Hepatocyte (in vitro differentiated cells): Measurements from ENCODE around the gene AOPEP. TPM values are rescaled to one million over a fixed set of nuclear protein-coding genes. Genes with fewer than 3 reads are reported as not detected.
A peak's percentile ranks its signal among the peaks of the same experiment; 100 is the strongest.

ENCODE experiments used
- DNase-seq: peaks from one replicate; pipeline ENCODE4 v3.0.0-alpha.2; 2016; ENCODE audit warnings: low spot score
- H2AFZ ChIP-seq: fragments of 200-600 bp; sonication (generic); 2 replicates; pipeline ENCODE4 v1.6.0; 2016; ENCODE audit warnings: antibody characterized with exemption, mild to moderate bottlenecking
- H3K27ac ChIP-seq: fragments of 200-600 bp; sonication (generic); 2 replicates; pipeline ENCODE4 v1.5.1; 2016; ENCODE audit warnings: mild to moderate bottlenecking
- H3K27me3 ChIP-seq: fragments of 200-600 bp; sonication (generic); 2 replicates; pipeline ENCODE4 v1.6.1; 2016
- H3K36me3 ChIP-seq: fragments of 200-600 bp; sonication (generic); replicated peaks from 2 replicates; pipeline ENCODE4 v1.5.1; 2016; ENCODE audit warnings: low read depth; ENCODE audit not compliant: insufficient read depth
- H3K4me1 ChIP-seq: fragments of 200-600 bp; sonication (generic); 2 replicates; pipeline ENCODE4 v1.5.1; 2016; ENCODE audit warnings: mild to moderate bottlenecking, moderate library complexity; ENCODE audit not compliant: insufficient read depth
- H3K4me2 ChIP-seq: fragments of 200-600 bp; sonication (generic); 2 replicates; pipeline ENCODE4 v1.6.0; 2016
- H3K4me3 ChIP-seq: fragments of 200-600 bp; sonication (generic); 2 replicates; pipeline ENCODE4 v1.5.1; 2016; ENCODE audit warnings: mild to moderate bottlenecking
- H3K79me2 ChIP-seq: fragments of 200-600 bp; sonication (generic); 2 replicates; pipeline ENCODE4 v1.6.0; 2017; ENCODE audit warnings: mild to moderate bottlenecking
- H3K9me2 ChIP-seq: fragments of 200-600 bp; sonication (generic); replicated peaks from 2 replicates; pipeline ENCODE4 v1.6.0; 2017; ENCODE audit warnings: mild to moderate bottlenecking; ENCODE audit not compliant: insufficient read depth
- H3K9me3 ChIP-seq: fragments of 200-600 bp; sonication (generic); 2 replicates; pipeline ENCODE4 v1.5.1; 2016; ENCODE audit warnings: low read depth, mild to moderate bottlenecking
- H4K20me1 ChIP-seq: fragments of 200-600 bp; sonication (generic); 2 replicates; pipeline ENCODE4 v1.6.0; 2016; ENCODE audit warnings: mild to moderate bottlenecking; ENCODE audit not compliant: insufficient read depth, poor library complexity, severe bottlenecking
- CTCF ChIP-seq: fragments of 200-600 bp; sonication (generic); IDR thresholded peaks from 2 replicates; pipeline ENCODE4 v1.5.1; 2016; ENCODE audit warnings: antibody characterized with exemption, mild to moderate bottlenecking; ENCODE audit not compliant: poor library complexity
- EZH2 ChIP-seq: fragments of 200-600 bp; sonication (generic); IDR thresholded peaks from 2 replicates; pipeline ENCODE4 v1.6.1; 2016; ENCODE audit warnings: antibody characterized with exemption, mild to moderate bottlenecking, borderline replicate concordance
- EZH2phosphoT487 ChIP-seq: fragments of 200-600 bp; sonication (generic); IDR thresholded peaks from one replicate; pipeline ENCODE4 v1.6.1; 2018; ENCODE audit warnings: antibody characterized with exemption, mild to moderate bottlenecking, low read depth, moderate library complexity; ENCODE audit not compliant: unreplicated experiment, severe bottlenecking
- WGBS: methylation state at CpG from one replicate; pipeline ENCODE4 v1.1.6; 2016; ENCODE audit warnings: low lambda C conversion rate; ENCODE audit errors: missing lambda C conversion rate; 5-methylcytosine and 5-hydroxymethylcytosine counted together
- polyA plus RNA-seq: library from polyadenylated mRNA; unstranded; fragments of >200 nt; fragmentation: Nextera tagmentation; extraction: Ambion mirVana; gene quantifications from 2 replicates; pipeline ENCODE4 v1.2.1, GENCODE V29; 2016
- total RNA-seq: library from RNA; depleted of rRNA; stranded (reverse); fragments of >200 nt; gene quantifications from 2 replicates; pipeline ENCODE4 v1.2.3, GENCODE V29; 2014

AOPEP gene
- total and polyA plus RNA-seq, 2 experiments from 2014 or later = 82.8 to 101 TPM

GRCh38 chr9:94787266-94787665 lies 60.8 kb downstream of the AOPEP start:
- Histone ChIP-seq H3K27ac (peak overlapping the region; percentile 34), H2AFZ (no peak overlapping the region)

GRCh38 chr9:94788570-94789105 lies 62.1 kb downstream of the AOPEP start:
- no peak for DNase-seq
- Histone ChIP-seq H3K9me3 (no peaks in the 10 kb centered on the region), H4K20me1 (no peaks in the 10 kb centered on the region), H3K27ac (no peak overlapping the region), H3K4me3 (no peak overlapping the region), H2AFZ (no peak overlapping the region), H3K27me3 (no peaks in the 10 kb centered on the region), H3K4me2 (no peak overlapping the region), H3K9me2 (no peaks in the 10 kb centered on the region), H3K36me3 (no peaks in the 10 kb centered on the region), H3K79me2 (peaks cover 34% of the 10 kb centered on the region), H3K4me1 (no peaks in the 10 kb centered on the region)
- no peak for TF ChIP-seq CTCF

More at GRCh38 chr9:94787266-94787665, 60.8 kb downstream of the AOPEP start:
- H3K9me2 ChIP-seq = no peaks in the 10 kb centered on the region
- 85% methylated on average over 6 of the region's 6 CpGs for WGBS
- H3K27me3 ChIP-seq = no peaks in the 10 kb centered on the region
- H3K4me3 ChIP-seq = no peak overlapping the region
- no peaks in the 10 kb centered on the region for H4K20me1 ChIP-seq
- no peaks in the 10 kb centered on the region for H3K4me1 ChIP-seq
- H3K36me3 ChIP-seq = no peaks in the 10 kb centered on the region
- H3K79me2 ChIP-seq = peaks cover 38% of the 10 kb centered on the region
- no peak for TF ChIP-seq EZH2
- no peak for TF ChIP-seq EZH2phosphoT487
- no peak for TF ChIP-seq CTCF
- H3K4me2 ChIP-seq = no peak overlapping the region
- no peaks in the 10 kb centered on the region for H3K9me3 ChIP-seq
- DNase-seq = no peak

GRCh38 chr9:94791435-94791834 lies 64.9 kb downstream of the AOPEP start:
- Histone ChIP-seq H4K20me1 (no peaks in the 10 kb centered on the region), H3K9me2 (no peaks in the 10 kb centered on the region), H3K4me3 (no peak overlapping the region), H3K4me2 (no peak overlapping the region), H3K27me3 (no peaks in the 10 kb centered on the region), H2AFZ (no peak overlapping the region), H3K9me3 (no peaks in the 10 kb centered on the region), H3K4me1 (peaks cover 4% of the 10 kb centered on the region), H3K27ac (no peak overlapping the region), H3K79me2 (peaks cover 12% of the 10 kb centered on the region), H3K36me3 (no peaks in the 10 kb centered on the region)
- TF ChIP-seq CTCF = no peak
- WGBS = 99% methylated on average over 4 of the region's 4 CpGs
- DNase-seq = no peak

GRCh38 chr9:94792511-94792910 lies 66.0 kb downstream of the AOPEP start:
- Histone ChIP-seq H4K20me1 (no peaks in the 10 kb centered on the region), H3K4me3 (no peak overlapping the region), H3K4me1 (peaks cover 8% of the 10 kb centered on the region), H3K27ac (peak overlapping the region; percentile 54), H3K79me2 (peaks cover 6% of the 10 kb centered on the region), H3K9me2 (no peaks in the 10 kb centered on the region), H3K27me3 (no peaks in the 10 kb centered on the region), H2AFZ (no peak overlapping the region), H3K36me3 (no peaks in the 10 kb centered on the region), H3K4me2 (no peak overlapping the region), H3K9me3 (no peaks in the 10 kb centered on the region)
- TF ChIP-seq CTCF = no peak
- TF ChIP-seq EZH2phosphoT487 = no peak
- TF ChIP-seq EZH2 = no peak
- DNase-seq = no peak
- WGBS = 80% methylated on average over 5 of the region's 5 CpGs
